H1 (cell line): ENCODE data around the gene BUB1B. TPM values are rescaled to one million over a fixed set of nuclear protein-coding genes. Genes with fewer than 3 reads are reported as not detected.

Experiments used
- CTCF ChIA-PET: fragments of 300-600 bp; sonication (Branson Sonifier 250); formaldehyde crosslinking; loops from one replicate; lab custom pipeline; 2021; ENCODE audit not compliant: partially characterized antibody; lab: Charles Lee
- POLR2A ChIA-PET: fragments of 300-600 bp; sonication (Branson Sonifier 250); formaldehyde crosslinking; loops from one replicate; lab custom pipeline; 2021; ENCODE audit warnings: inconsistent platforms; ENCODE audit not compliant: partially characterized antibody; lab: Charles Lee
- DNase-seq, 2 experiments: peaks; one replicate each; pipeline versions ENCODE4 v3.0.0 to v3.0.0-alpha.2; 2010 to 2022; ENCODE audit warnings: low spot score in 2 of 2, low read depth in 1 of 2, mixed read lengths in 1 of 2
- FAIRE-seq: peaks from 2 replicates; lab custom pipeline; 2011; peaks lifted over from hg19 to GRCh38; lab: Jason Lieb, UNC
- H2AFZ ChIP-seq: 2 replicates; pipeline ENCODE4 v1.8.1; 2012; ENCODE audit warnings: low read length, inconsistent platforms
- H2AK5ac ChIP-seq: 2 replicates; pipeline ENCODE4 v1.6.1; 2013; ENCODE audit warnings: low read depth, low read length
- H2BK120ac ChIP-seq: replicated peaks from 2 replicates; pipeline ENCODE3; 2013; ENCODE audit warnings: low read depth, low read length, inconsistent platforms
- H2BK12ac ChIP-seq: 2 replicates; pipeline ENCODE4 v1.6.1; 2013; ENCODE audit warnings: low read depth, low read length
- H2BK15ac ChIP-seq: 2 replicates; pipeline ENCODE4 v1.6.1; 2013; ENCODE audit warnings: low read length
- H2BK20ac ChIP-seq: 2 replicates; pipeline ENCODE4 v1.6.1; 2013; ENCODE audit warnings: low read length
- H2BK5ac ChIP-seq: 2 replicates; pipeline ENCODE4 v1.6.1; 2013; ENCODE audit warnings: low read depth, low read length
- H3K14ac ChIP-seq: 2 replicates; pipeline ENCODE4 v1.6.1; 2013; ENCODE audit warnings: inconsistent platforms; ENCODE audit not compliant: insufficient read length
- H3K18ac ChIP-seq: 2 replicates; pipeline ENCODE4 v1.6.1; 2013; ENCODE audit warnings: low read length; ENCODE audit errors: extremely low read depth
- H3K23ac ChIP-seq: 2 replicates; pipeline ENCODE4 v1.6.1; 2013; ENCODE audit warnings: inconsistent platforms; ENCODE audit not compliant: insufficient read length
- H3K23me2 ChIP-seq: 2 replicates; pipeline ENCODE4 v1.6.1; 2013; ENCODE audit warnings: low read depth, low read length
- H3K27ac ChIP-seq: 2 replicates; pipeline ENCODE4 v1.6.1; 2011; ENCODE audit warnings: low read depth, low read length, inconsistent platforms
- H3K27me3 ChIP-seq, 4 experiments: replicated peaks in 1 of 4; 1 replicate in 1 of 4; 2 replicates in 3 of 4; pipeline versions ENCODE4 v1.6.1 to v1.8.1; 2011 to 2013; ENCODE audit warnings: low read length in 3 of 4, mild to moderate bottlenecking in 3 of 4, inconsistent platforms in 2 of 4, mixed read lengths in 2 of 4, moderate library complexity in 1 of 4; ENCODE audit not compliant: control insufficient read depth in 3 of 4, insufficient read depth in 3 of 4; ENCODE audit errors: extremely low read depth in 1 of 4
- H3K36me3 ChIP-seq, 4 experiments: 2 replicates each; pipeline versions ENCODE4 v1.6.1 to v1.8.1; 2011 to 2013; ENCODE audit warnings: mild to moderate bottlenecking in 4 of 4, low read length in 3 of 4, moderate library complexity in 2 of 4, control low read depth in 1 of 4, inconsistent platforms in 1 of 4; ENCODE audit not compliant: insufficient read depth in 4 of 4, control insufficient read depth in 2 of 4
- H3K4ac ChIP-seq: replicated peaks from 2 replicates; pipeline ENCODE3; 2013; ENCODE audit warnings: low read length, low read depth, mixed read lengths, inconsistent platforms; ENCODE audit not compliant: insufficient read length
- H3K4me1 ChIP-seq, 4 experiments: replicated peaks in 1 of 4; 1 replicate in 1 of 4; 2 replicates in 3 of 4; pipeline versions ENCODE4 v1.6.1 to v1.8.1; 2011 to 2013; ENCODE audit warnings: low read length in 3 of 4, inconsistent platforms in 2 of 4, mixed read lengths in 1 of 4; ENCODE audit not compliant: insufficient read depth in 4 of 4, control insufficient read depth in 3 of 4
- H3K4me2 ChIP-seq, 2 experiments: 2 replicates each; pipeline versions ENCODE4 v1.6.1 to v1.8.1; 2011 to 2013; ENCODE audit warnings: low read depth in 2 of 2, low read length in 2 of 2, control low read depth in 1 of 2, inconsistent platforms in 1 of 2, mild to moderate bottlenecking in 1 of 2; ENCODE audit not compliant: insufficient read depth in 1 of 2
- H3K4me3 ChIP-seq, 4 experiments: fragments of 200-600, 300-600 bp in 1 of 4; sonication (generic), shearing (Covaris generic), sonication (Bioruptor Twin) in 1 of 4; 2 replicates each; pipeline versions ENCODE4 v1.5.1 to v1.8.1; 2011 to 2016; ENCODE audit warnings: low read length in 4 of 4, low read depth in 3 of 4, control low read depth in 2 of 4, inconsistent platforms in 2 of 4, mild to moderate bottlenecking in 2 of 4, mixed read lengths in 1 of 4, moderate library complexity in 1 of 4; ENCODE audit not compliant: insufficient read depth in 2 of 4; ENCODE audit errors: extremely low read depth in 1 of 4
- H3K56ac ChIP-seq: replicated peaks from 2 replicates; pipeline ENCODE3; 2013; ENCODE audit warnings: low read depth, mild to moderate bottlenecking, mixed read lengths, low read length, inconsistent platforms; ENCODE audit not compliant: insufficient read length
- H3K79me1 ChIP-seq: 2 replicates; pipeline ENCODE4 v1.6.1; 2013; ENCODE audit warnings: low read depth, low read length, control low read depth
- H3K79me2 ChIP-seq, 2 experiments: 2 replicates each; pipeline versions ENCODE4 v1.6.1 to v1.8.1; 2012 to 2013; ENCODE audit warnings: low read length in 2 of 2, mild to moderate bottlenecking in 2 of 2, inconsistent platforms in 1 of 2; ENCODE audit not compliant: insufficient read depth in 2 of 2, control insufficient read depth in 1 of 2
- H3K9ac ChIP-seq, 4 experiments: replicated peaks in 1 of 4; 1 replicate in 1 of 4; 2 replicates in 3 of 4; pipeline versions ENCODE4 v1.6.1 to v1.8.1; 2011 to 2013; ENCODE audit warnings: low read depth in 3 of 4, low read length in 3 of 4, control low read depth in 2 of 4, mild to moderate bottlenecking in 2 of 4, moderate library complexity in 2 of 4, inconsistent platforms in 1 of 4; ENCODE audit errors: extremely low read depth in 1 of 4
- H3K9me3 ChIP-seq, 2 experiments: 2 replicates each; pipeline versions ENCODE4 v1.6.1 to v1.8.1; 2012 to 2013; ENCODE audit warnings: mild to moderate bottlenecking in 2 of 2, moderate library complexity in 2 of 2, control low read depth in 1 of 2, inconsistent platforms in 1 of 2, low read depth in 1 of 2, low read length in 1 of 2, mixed read lengths in 1 of 2; ENCODE audit not compliant: insufficient read depth in 2 of 2
- H4K20me1 ChIP-seq, 2 experiments: replicated peaks in 1 of 2; 2 replicates each; pipeline versions ENCODE3 to v1.8.1; 2011 to 2013; ENCODE audit warnings: inconsistent platforms in 2 of 2, low read length in 2 of 2, mild to moderate bottlenecking in 1 of 2; ENCODE audit not compliant: insufficient read depth in 2 of 2, control insufficient read depth in 1 of 2
- H4K5ac ChIP-seq: 2 replicates; pipeline ENCODE4 v1.6.1; 2013; ENCODE audit warnings: low read length, low read depth, mixed read lengths, inconsistent platforms; ENCODE audit not compliant: insufficient read length
- H4K8ac ChIP-seq: 2 replicates; pipeline ENCODE4 v1.8.0; 2013; ENCODE audit warnings: mild to moderate bottlenecking, moderate library complexity, low read length, inconsistent platforms; ENCODE audit not compliant: insufficient read depth; ENCODE audit errors: extremely low read depth
- H4K91ac ChIP-seq: replicated peaks from 2 replicates; pipeline ENCODE3; 2013; ENCODE audit warnings: low read length, mixed read lengths, inconsistent platforms; ENCODE audit not compliant: insufficient read length
- CEBPB ChIP-seq: IDR thresholded peaks from 2 replicates; pipeline ENCODE4 v1.6.1; 2012; ENCODE audit warnings: low read depth, low read length
- CHD2 ChIP-seq: IDR thresholded peaks from 2 replicates; pipeline ENCODE4 v1.6.1; 2012; ENCODE audit warnings: low read length, improper control_type of control experiment
- RBBP5 ChIP-seq: IDR thresholded peaks from 2 replicates; pipeline ENCODE4 v1.7.1; 2012; ENCODE audit warnings: low read depth, mild to moderate bottlenecking, inconsistent platforms, low read length, moderate library complexity, borderline replicate concordance
- SP1 ChIP-seq: IDR thresholded peaks from 2 replicates; pipeline ENCODE4 v1.6.1; 2011; ENCODE audit warnings: low read depth, low read length
- SP2 ChIP-seq: IDR thresholded peaks from 2 replicates; pipeline ENCODE4 v1.6.1; 2012; ENCODE audit warnings: mild to moderate bottlenecking, low read length, inconsistent platforms
- TCF12 ChIP-seq: IDR thresholded peaks from 2 replicates; pipeline ENCODE4 v1.6.1; 2011; ENCODE audit warnings: low read depth, mild to moderate bottlenecking, low read length
- YY1 ChIP-seq: IDR thresholded peaks from 2 replicates; pipeline ENCODE4 v1.6.1; 2011; ENCODE audit warnings: low read depth, mild to moderate bottlenecking, low read length
- WGBS, 2 experiments: shearing (Covaris generic) in 1 of 2; methylation state at CpG; one replicate each; pipeline versions ENCODE4 v1.1.6 to v1.1.7; 2013 to 2015; ENCODE audit warnings: low lambda C conversion rate in 2 of 2, mixed read lengths in 2 of 2, inconsistent platforms in 1 of 2, low coverage in 1 of 2, missing lambda C conversion rate in 1 of 2; ENCODE audit not compliant: insufficient replicate concordance in 2 of 2, insufficient coverage in 1 of 2, insufficient read length in 1 of 2; ENCODE audit errors: extremely low coverage in 1 of 2, missing lambda C conversion rate in 1 of 2; 5-methylcytosine and 5-hydroxymethylcytosine counted together
- polyA plus RNA-seq, 7 experiments: library from polyadenylated mRNA; depleted of rRNA in 3 of 7; stranded (reverse) in 5 of 7; unstranded in 2 of 7; fragments of >200 nt in 5 of 7; fragments of 200-250 nt in 2 of 7; gene quantifications; 1 replicate in 5 of 7; 2 replicates in 1 of 7; 4 replicates in 1 of 7; pipeline versions ENCODE4 v1.2.1 to v1.2.3, GENCODE V29; 2011 to 2013; ENCODE audit warnings: missing spikeins in 2 of 7, mixed read lengths in 2 of 7
- total RNA-seq: library from RNA; stranded (reverse); fragmentation: NEBNext Ultra II Directional; extraction: Animal tissue kit (Norgen Biotek cat#: 25700); gene quantifications from 2 replicates; pipeline ENCODE4 v1.2.1, GENCODE V29; 2021

The BUB1B gene
- total and polyA plus RNA-seq, 2 of the 8 experiments (the other 6 are each of a cell fraction or from before 2014, with no cell fraction given): 48.9 to 144 TPM

DNA sequence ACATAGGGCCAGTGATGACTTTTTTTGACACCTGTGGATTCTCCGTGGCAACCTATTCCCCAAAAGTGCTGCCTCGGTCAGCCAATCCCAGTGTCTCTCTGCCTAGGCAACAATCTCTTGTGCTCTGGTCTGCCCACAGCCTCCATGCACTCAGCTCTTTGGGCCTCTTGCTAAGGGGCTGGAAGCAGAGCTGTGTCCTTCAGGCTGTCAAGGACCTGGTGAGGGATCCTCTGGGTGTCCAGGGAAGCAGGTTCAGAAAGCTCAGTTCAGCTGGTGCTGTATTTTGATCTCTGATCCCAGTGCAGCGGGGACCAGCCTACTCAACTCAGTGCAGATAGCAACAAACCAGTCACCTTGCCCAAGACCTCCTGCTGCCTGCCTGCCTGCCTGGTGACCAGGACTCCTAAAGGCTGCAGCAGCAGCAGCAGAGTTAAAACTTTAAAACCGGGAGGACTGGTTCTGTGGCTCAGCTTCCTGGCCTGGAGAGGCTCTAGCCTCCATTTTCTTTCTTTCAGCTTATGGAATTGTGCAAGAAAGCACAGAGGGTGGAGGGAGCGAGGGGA lies 84.2 kb downstream of the BUB1B start:
- H2BK5ac ChIP-seq: peak overlapping the region; percentile 49; the same call in 1 of the 2 replicates
- peak overlapping the region; percentile 53 for H2BK15ac ChIP-seq
- no peak overlapping the region for H3K9ac ChIP-seq
- no peak overlapping the region for H2BK12ac ChIP-seq
- H3K79me2 ChIP-seq: no peaks in the 10 kb centered on the region
- H3K27ac ChIP-seq: no peak overlapping the region
- no peak overlapping the region for H4K5ac ChIP-seq
- TF ChIP-seq CHD2 (no peak), YY1 (no peak), TCF12 (no peak), SP1 (0 out of 2 replicates have a peak, but pooled peaks have one; percentile 11), CEBPB (0 out of 2 replicates have a peak, but pooled peaks have one; percentile 28), SP2 (no peak), RBBP5 (peak; percentile 48; the same call in 1 of the 2 replicates)
- H2AK5ac ChIP-seq: no peak overlapping the region
- H2AFZ ChIP-seq: no peak overlapping the region
- no peak overlapping the region for H3K4me3 ChIP-seq
- H2BK120ac ChIP-seq: no peak overlapping the region
- peak overlapping the region; percentile 7; the same call in 1 of the 2 replicates for H2BK20ac ChIP-seq
- no peaks in the 10 kb centered on the region for H3K36me3 ChIP-seq
- 0 out of 7 replicates have a peak, but pooled peaks cover 0 to 2% (median 0%) of the 10 kb centered on the region in 4 experiments for H3K27me3 ChIP-seq
- ChIA-PET POLR2A (interaction anchor here (0.7 to 1.7 kb wide), 5 partner anchors 9 to 64 kb away, joined by 3 to 6 read pairs (median 3); no protein-coding TSS in a partner anchor), CTCF (interaction anchor here (1.0 to 46.3 kb wide), 8 partner anchors 8 to 171 kb away, joined by 3 to 1340 read pairs (median 6); no protein-coding TSS in a partner anchor)
- H3K4me1 ChIP-seq: peaks cover 0 to 11% (median 9%) of the 10 kb centered on the region in 4 experiments; a peak in 4 of 7 replicates
- no peak overlapping the region for H3K23ac ChIP-seq
- no peak for DNase-seq
- H3K14ac ChIP-seq: no peak overlapping the region
- no peaks in the 10 kb centered on the region for H4K20me1 ChIP-seq
- FAIRE-seq: no peak
- H3K79me1 ChIP-seq: no peaks in the 10 kb centered on the region
- H3K23me2 ChIP-seq: no peaks in the 10 kb centered on the region
- no peaks in the 10 kb centered on the region for H3K9me3 ChIP-seq
- H3K4me2 ChIP-seq: peak overlapping the region in 1 of 2 experiments; percentile 38; a peak in 1 of 4 replicates
- 84% methylated on average over 5 of the region's 5 CpGs; no CpG with 5 or more reads in 1 of the 2 experiments for WGBS, 2 experiments
- H3K56ac ChIP-seq: no peak overlapping the region
- no peak overlapping the region for H3K4ac ChIP-seq
- H3K18ac ChIP-seq: peak overlapping the region; percentile 78; the same call in 1 of the 2 replicates
- no peak overlapping the region; the same call in 1 of the 2 replicates for H4K8ac ChIP-seq
- peak overlapping the region; percentile 33 for H4K91ac ChIP-seq
